Activated CD4-positive, alpha-beta memory T cell treated with anti-CD3 and anti-CD28 coated beads, Interleukin-2, amount 10 ng/mL, durations not matched to agents 7 days and 5 days (primary cell): ENCODE results near the gene LPCAT2. TPM values are rescaled to one million over a fixed set of nuclear protein-coding genes. Genes with fewer than 3 reads are reported as not detected.

Source experiments
- CTCF ChIA-PET: fragments of 350-600 bp; sonication (Branson Sonifier 250); formaldehyde crosslinking; loops from one replicate; lab custom pipeline; 2021; ENCODE audit warnings: antibody characterized with exemption, inconsistent platforms; lab: Charles Lee
- POLR2A ChIA-PET: fragments of 350-600 bp; sonication (Branson Sonifier 250); formaldehyde crosslinking; loops from one replicate; lab custom pipeline; 2021; ENCODE audit warnings: antibody characterized with exemption; lab: Charles Lee
- DNase-seq: peaks from one replicate; pipeline ENCODE4 v3.0.0-alpha.2; 2020
- H3K27ac Mint-ChIP-seq: one replicate; pipeline ENCODE4 v1.8.0; 2021; ENCODE audit warnings: mild to moderate bottlenecking, mixed read lengths
- H3K27me3 Mint-ChIP-seq: one replicate; pipeline ENCODE4 v1.8.0; 2021; ENCODE audit warnings: mixed read lengths
- H3K36me3 Mint-ChIP-seq: one replicate; pipeline ENCODE4 v1.8.0; 2021; ENCODE audit warnings: low read depth, mixed read lengths
- H3K4me1 Mint-ChIP-seq: one replicate; pipeline ENCODE4 v1.8.0; 2021; ENCODE audit warnings: mixed read lengths
- H3K4me3 Mint-ChIP-seq: one replicate; pipeline ENCODE4 v1.8.0; 2021; ENCODE audit warnings: mild to moderate bottlenecking, mixed read lengths
- H3K9me3 Mint-ChIP-seq: one replicate; pipeline ENCODE4 v1.8.0; 2021; ENCODE audit warnings: mixed read lengths
- total RNA-seq, 2 experiments: library from RNA; stranded (reverse); gene quantifications; one replicate each; pipeline ENCODE4 v1.2.3, GENCODE V29; 2021

LPCAT2 gene
- 1 to 10 TPM; 1.3 to 1.6 TPM for total RNA-seq

- peak within 1 kb of the TSS; percentile 55 for H3K4me3 Mint-ChIP-seq
- H3K27ac Mint-ChIP-seq = no peak within 1 kb of the TSS
These were observed at the start of gene LPCAT2 for GRCh38 chr16:55508941-55509931. Gene LPCAT2 (plus strand): TSS chr16:55509072. CDS start chr16:55509182, 110 bp downstream.

GRCh38 chr16:55462241-55462640, 46.6 kb upstream of the LPCAT2 start:
- Mint-ChIP-seq H3K9me3 (no peaks in the 10 kb centered on the region), H3K4me3 (no peak overlapping the region), H3K4me1 (no peaks in the 10 kb centered on the region), H3K27me3 (no peaks in the 10 kb centered on the region), H3K36me3 (no peaks in the 10 kb centered on the region), H3K27ac (no peak overlapping the region)
- POLR2A ChIA-PET = no interaction called here
- DNase-seq = no peak
- CTCF ChIA-PET = interaction anchor here (1.0 to 1.4 kb wide), 3 partner anchors 9 to 379 kb away, joined by 3 read pairs; no protein-coding TSS in a partner anchor

More at GRCh38 chr16:55508941-55509931, at the start of gene LPCAT2:
- Mint-ChIP-seq H3K36me3 (no peaks in the 10 kb centered on the region), H3K9me3 (peaks cover 16% of the 10 kb centered on the region), H3K4me1 (peaks cover 11% of the 10 kb centered on the region), H3K27me3 (peaks cover 37% of the 10 kb centered on the region)
- peak; percentile 51 for DNase-seq
- POLR2A ChIA-PET = no interaction called here
- CTCF ChIA-PET = interaction anchor here (0.9 kb wide), 1 partner anchor 44 kb away, joined by 3 read pairs; no protein-coding TSS in a partner anchor

GRCh38 chr16:55464375-55464774, 44.5 kb upstream of the LPCAT2 start:
- Mint-ChIP-seq H3K4me3 (no peak overlapping the region), H3K27ac (no peak overlapping the region), H3K9me3 (no peaks in the 10 kb centered on the region), H3K27me3 (no peaks in the 10 kb centered on the region), H3K36me3 (no peaks in the 10 kb centered on the region), H3K4me1 (no peaks in the 10 kb centered on the region)
- no peak for DNase-seq
- POLR2A ChIA-PET = no interaction called here
- CTCF ChIA-PET = interaction anchor here (0.6 to 2.8 kb wide), 57 partner anchors 8 to 854 kb away, joined by 3 to 113 read pairs (median 4); no protein-coding TSS in a partner anchor

GRCh38 chr16:55465077-55465896, 43.6 kb upstream of the LPCAT2 start:
- Mint-ChIP-seq H3K4me1 (no peaks in the 10 kb centered on the region), H3K27ac (no peak overlapping the region), H3K27me3 (no peaks in the 10 kb centered on the region), H3K36me3 (no peaks in the 10 kb centered on the region), H3K4me3 (no peak overlapping the region), H3K9me3 (no peaks in the 10 kb centered on the region)
- ChIA-PET POLR2A (no interaction called here), CTCF (interaction anchor here (0.6 to 2.8 kb wide), 57 partner anchors 8 to 853 kb away, joined by 3 to 113 read pairs (median 4); no protein-coding TSS in a partner anchor)
- DNase-seq = peak; percentile 86

GRCh38 chr16:55466209-55466608, 42.7 kb upstream of the LPCAT2 start:
- no peaks in the 10 kb centered on the region for H3K9me3 Mint-ChIP-seq
- CTCF ChIA-PET = interaction anchor here (0.8 to 2.8 kb wide), 5 partner anchors 9 to 238 kb away, joined by 3 to 113 read pairs (median 5); no protein-coding TSS in a partner anchor
- H3K4me1 Mint-ChIP-seq = peaks cover 6% of the 10 kb centered on the region
- POLR2A ChIA-PET = no interaction called here
- H3K36me3 Mint-ChIP-seq = no peaks in the 10 kb centered on the region
- no peaks in the 10 kb centered on the region for H3K27me3 Mint-ChIP-seq
- DNase-seq = no peak
- no peak overlapping the region for H3K4me3 Mint-ChIP-seq
- H3K27ac Mint-ChIP-seq = no peak overlapping the region

- H3K9me3 Mint-ChIP-seq = no peaks in the 10 kb centered on the region
- POLR2A ChIA-PET = no interaction called here
- H3K4me1 Mint-ChIP-seq = peaks cover 18% of the 10 kb centered on the region
- no peak for DNase-seq
- no peaks in the 10 kb centered on the region for H3K36me3 Mint-ChIP-seq
- no peaks in the 10 kb centered on the region for H3K27me3 Mint-ChIP-seq
- CTCF ChIA-PET = interaction anchor here (0.9 to 2.3 kb wide), 3 partner anchors 47 to 235 kb away, joined by 3 to 7 read pairs (median 3); no protein-coding TSS in a partner anchor
- H3K27ac Mint-ChIP-seq = no peak overlapping the region
- H3K4me3 Mint-ChIP-seq = no peak overlapping the region
These were observed 41.0 kb upstream of the LPCAT2 start for GRCh38 chr16:55467898-55468297.

GRCh38 chr16:55468352-55468990, 40.4 kb upstream of the LPCAT2 start:
- Mint-ChIP-seq H3K27me3 (no peaks in the 10 kb centered on the region), H3K36me3 (no peaks in the 10 kb centered on the region), H3K4me1 (peaks cover 20% of the 10 kb centered on the region), H3K27ac (no peak overlapping the region), H3K4me3 (no peak overlapping the region), H3K9me3 (no peaks in the 10 kb centered on the region)
- ChIA-PET POLR2A (no interaction called here), CTCF (interaction anchor here (0.9 to 2.3 kb wide), 3 partner anchors 46 to 234 kb away, joined by 3 to 7 read pairs (median 3); no protein-coding TSS in a partner anchor)
- no peak for DNase-seq

- no peaks in the 10 kb centered on the region for H3K9me3 Mint-ChIP-seq
- H3K4me3 Mint-ChIP-seq = no peak overlapping the region
- H3K36me3 Mint-ChIP-seq = no peaks in the 10 kb centered on the region
- no peak overlapping the region for H3K27ac Mint-ChIP-seq
- DNase-seq = no peak
- peaks cover 24% of the 10 kb centered on the region for H3K4me1 Mint-ChIP-seq
- H3K27me3 Mint-ChIP-seq = no peaks in the 10 kb centered on the region
- CTCF ChIA-PET = interaction anchor here (0.7 kb wide), 1 partner anchor 10 kb away, joined by 3 read pairs; no protein-coding TSS in a partner anchor
- POLR2A ChIA-PET = no interaction called here
These were observed 38.9 kb upstream of the LPCAT2 start for GRCh38 chr16:55469821-55470532.

- Mint-ChIP-seq H3K36me3 (no peaks in the 10 kb centered on the region), H3K27ac (no peak overlapping the region), H3K9me3 (no peaks in the 10 kb centered on the region), H3K4me1 (peaks cover 24% of the 10 kb centered on the region), H3K27me3 (no peaks in the 10 kb centered on the region), H3K4me3 (no peak overlapping the region)
- DNase-seq = no peak
- ChIA-PET CTCF (interaction anchor here (0.7 to 1.9 kb wide), 3 partner anchors 9 to 74 kb away, joined by 3 to 4 read pairs (median 3); no protein-coding TSS in a partner anchor), POLR2A (no interaction called here)
These were observed 38.1 kb upstream of the LPCAT2 start for GRCh38 chr16:55470533-55471371.

GRCh38 chr16:55471448-55472097, 37.3 kb upstream of the LPCAT2 start:
- ChIA-PET POLR2A (no interaction called here), CTCF (interaction anchor here (1.3 to 1.9 kb wide), 2 partner anchors 10 to 73 kb away, joined by 3 to 4 read pairs; no protein-coding TSS in a partner anchor)
- H3K27ac Mint-ChIP-seq = no peak overlapping the region
- H3K9me3 Mint-ChIP-seq = no peaks in the 10 kb centered on the region
- H3K4me3 Mint-ChIP-seq = no peak overlapping the region
- H3K36me3 Mint-ChIP-seq = no peaks in the 10 kb centered on the region
- H3K4me1 Mint-ChIP-seq = peaks cover 24% of the 10 kb centered on the region
- DNase-seq = peak; percentile 24
- no peaks in the 10 kb centered on the region for H3K27me3 Mint-ChIP-seq
